ENCODE data around the gene LRRFIP2.
"Not testable (repeated sequence)": the region's sequence is repeated elsewhere in the genome, so short reads cannot be mapped to it uniquely, and the experiment has no call there.

Gene LRRFIP2

DNA sequence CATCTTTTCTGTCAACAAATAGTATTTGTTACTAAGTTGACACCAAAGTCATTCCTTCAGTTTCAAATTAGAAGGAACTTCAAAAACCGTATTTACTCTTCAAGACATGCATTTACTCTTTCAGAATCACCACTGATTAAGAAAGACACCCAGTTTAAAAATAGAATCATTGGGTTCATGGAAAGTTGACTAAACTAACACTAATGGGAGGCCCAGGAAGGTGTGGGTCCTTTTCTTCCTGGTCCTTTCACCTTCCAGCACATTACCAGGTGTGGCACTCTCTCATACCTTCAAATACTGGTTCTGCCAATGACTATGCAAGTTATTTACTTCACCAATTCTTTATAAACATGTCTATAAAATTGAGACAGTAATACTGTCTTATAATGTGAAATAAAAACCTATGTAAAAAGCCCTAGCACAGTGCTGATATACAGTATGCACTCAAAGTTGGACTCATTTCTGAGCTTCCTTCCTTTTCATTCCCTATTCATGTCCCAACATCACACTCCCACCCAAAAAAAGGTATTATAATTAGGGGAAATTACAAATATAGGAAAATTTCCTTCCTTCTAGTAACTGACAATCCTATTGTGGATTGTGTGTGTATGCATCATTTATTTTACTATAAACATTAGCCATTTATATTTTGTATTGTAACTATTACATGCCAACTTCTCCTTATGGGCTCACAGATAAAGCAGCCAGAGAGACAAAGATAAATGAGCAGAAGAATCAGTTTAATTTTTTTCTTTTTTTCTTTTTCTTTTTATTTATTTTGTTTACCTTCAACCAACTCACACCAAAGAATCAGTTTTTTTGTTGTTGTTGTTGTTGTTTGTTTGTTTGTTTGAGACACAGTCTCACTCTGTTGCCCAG is 48.9 kb downstream of the LRRFIP2 start:
- intact Hi-C loops (cut with DNase I), result no loop called here
- no peak for DNase-seq

DNA sequence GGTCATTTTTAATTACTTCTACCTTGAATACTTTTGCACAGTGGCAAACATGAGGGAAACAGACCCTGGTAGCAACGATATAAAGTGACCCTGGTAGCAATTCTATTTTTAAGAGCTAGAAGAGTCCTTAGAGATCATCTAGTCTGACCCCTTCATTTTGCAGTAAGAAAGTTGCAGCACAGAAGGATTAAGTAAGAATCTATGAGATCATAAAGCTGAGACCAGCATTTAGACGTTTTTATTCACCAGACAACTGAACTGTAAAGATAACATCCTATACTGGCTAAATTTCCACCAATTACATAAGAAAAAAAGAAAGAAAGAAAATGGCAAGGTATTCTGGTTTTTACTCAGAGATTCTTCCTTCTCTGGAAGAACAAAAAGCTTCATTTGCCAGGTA is 49.9 kb downstream of the LRRFIP2 start:
- intact Hi-C loops (cut with DNase I), result no loop called here

DNA sequence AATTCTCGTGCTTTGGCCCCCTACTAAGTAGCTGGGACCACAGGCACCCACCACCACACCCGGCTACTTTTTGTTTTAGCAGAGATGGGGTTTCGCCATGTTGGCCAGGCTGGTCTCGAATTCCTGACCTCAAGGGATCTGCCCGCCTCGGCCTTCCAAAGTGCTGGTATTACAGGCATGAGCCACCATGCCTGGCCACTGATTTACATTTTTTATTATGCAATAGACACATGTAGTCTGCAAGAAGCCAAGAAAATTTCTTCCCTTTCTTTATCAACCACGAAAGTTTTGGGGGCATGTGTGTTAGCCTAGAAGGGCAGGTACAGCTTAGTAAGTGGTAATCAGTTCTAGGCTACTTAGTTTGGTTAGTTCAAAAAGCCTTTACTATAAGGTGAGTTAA is 51.1 kb downstream of the LRRFIP2 start:
- no peak for DNase-seq
- intact Hi-C loops (cut with DNase I), result no loop called here

More for the DNA sequence above, 49.9 kb downstream of the LRRFIP2 start:
- DNase-seq, result no peak

DNA sequence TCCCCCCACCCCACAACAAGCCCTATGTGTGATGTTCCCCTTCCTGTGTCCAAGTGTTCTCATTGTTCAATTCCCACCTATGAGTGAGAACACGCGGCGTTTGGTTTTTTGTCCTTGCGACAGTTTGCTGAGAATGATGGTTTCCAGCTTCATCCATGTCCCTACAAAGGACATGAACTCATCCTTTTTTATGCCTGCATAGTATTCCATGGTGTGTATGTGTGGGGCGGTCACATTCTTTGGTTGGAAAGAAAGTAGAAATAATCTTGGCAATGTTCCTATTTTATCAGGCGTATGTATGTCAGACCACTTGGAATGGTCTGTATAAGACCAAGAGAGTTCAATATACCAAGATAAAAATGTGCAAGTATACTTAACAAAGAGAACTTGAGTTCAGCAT is 52.3 kb downstream of the LRRFIP2 start:
- DNase-seq; intact Hi-C loops (cut with DNase I): not testable (repeated sequence)

DNA sequence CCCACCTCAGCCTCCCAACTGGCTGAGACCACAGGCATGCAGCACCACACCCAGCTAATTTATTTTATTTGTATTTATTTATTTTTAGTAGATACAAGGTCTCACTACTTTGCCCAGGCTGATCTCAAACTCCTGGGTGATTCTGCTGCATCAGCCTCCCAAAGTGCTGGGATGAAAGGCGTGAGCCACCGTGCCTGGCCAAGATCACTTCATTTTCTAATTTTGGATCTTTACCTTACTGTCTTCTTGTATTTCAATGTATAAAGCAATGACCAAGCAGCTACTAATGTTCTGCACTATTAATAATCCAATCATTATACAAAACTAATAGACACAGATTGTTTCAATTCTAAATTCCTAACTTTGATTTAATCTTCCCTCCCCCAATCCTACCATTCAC is 56.2 kb downstream of the LRRFIP2 start:
- DNase-seq, result no peak
- intact Hi-C loops (cut with DNase I), result no loop called here

DNA sequence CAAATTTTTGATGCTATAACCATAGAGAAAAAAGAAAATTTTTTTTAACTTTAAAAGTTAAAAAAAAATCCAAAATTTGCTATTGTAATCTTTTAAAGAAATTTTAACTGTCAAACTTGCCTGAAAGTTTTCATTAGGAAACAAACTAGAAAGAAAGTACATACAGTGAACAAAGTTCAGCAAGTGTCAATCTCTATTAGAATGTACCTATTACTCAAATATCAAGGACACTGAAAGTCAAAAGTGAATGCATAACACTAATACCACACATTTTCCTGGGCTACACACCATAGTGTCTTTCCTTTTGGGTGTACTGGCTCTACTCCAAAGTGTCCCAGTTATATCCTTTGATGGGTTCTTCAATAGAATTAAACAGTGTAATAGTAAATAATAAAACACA is 56.8 kb downstream of the LRRFIP2 start:
- no peak for DNase-seq
- intact Hi-C loops (cut with DNase I), result no loop called here

DNA sequence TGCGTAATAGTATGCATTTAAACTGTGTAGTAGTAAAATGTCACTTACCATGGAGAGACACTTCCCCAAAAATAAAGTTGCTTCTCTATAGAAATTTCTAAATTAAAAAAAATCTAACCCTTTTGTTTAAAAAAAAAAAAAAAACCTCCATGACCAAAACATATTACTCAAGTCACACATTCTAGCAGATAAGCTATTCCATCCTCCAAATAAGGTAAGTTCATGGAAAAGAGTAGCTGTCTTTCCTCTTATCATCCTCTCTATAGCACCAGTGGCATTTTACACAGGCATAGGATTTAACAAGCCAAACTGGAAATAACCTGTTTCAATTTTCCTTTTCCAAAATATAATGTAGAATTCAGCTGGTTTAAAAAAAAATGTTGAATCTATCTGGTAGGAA is 57.4 kb downstream of the LRRFIP2 start:
- intact Hi-C loops (cut with DNase I), result no loop called here
- DNase-seq, result no peak

DNA sequence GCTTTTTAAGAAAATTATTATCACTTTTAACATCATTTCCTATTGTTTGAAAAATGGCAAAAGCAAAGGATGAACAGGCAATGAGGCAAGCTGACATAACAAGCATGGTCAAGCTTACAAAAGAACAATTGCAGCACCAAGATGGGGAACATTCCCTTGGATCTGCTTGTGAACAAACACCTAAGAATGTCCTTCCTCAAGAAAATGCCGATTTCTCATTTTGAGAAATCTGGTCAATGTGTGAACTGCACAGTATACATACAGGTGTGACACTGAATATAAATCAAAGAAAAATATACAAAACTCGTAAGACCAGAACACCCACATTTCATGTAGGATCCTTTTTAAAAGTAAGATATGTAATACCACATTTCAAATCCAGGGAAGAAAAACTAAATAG is 58.9 kb downstream of the LRRFIP2 start:
- intact Hi-C loops (cut with DNase I), result no loop called here

DNA sequence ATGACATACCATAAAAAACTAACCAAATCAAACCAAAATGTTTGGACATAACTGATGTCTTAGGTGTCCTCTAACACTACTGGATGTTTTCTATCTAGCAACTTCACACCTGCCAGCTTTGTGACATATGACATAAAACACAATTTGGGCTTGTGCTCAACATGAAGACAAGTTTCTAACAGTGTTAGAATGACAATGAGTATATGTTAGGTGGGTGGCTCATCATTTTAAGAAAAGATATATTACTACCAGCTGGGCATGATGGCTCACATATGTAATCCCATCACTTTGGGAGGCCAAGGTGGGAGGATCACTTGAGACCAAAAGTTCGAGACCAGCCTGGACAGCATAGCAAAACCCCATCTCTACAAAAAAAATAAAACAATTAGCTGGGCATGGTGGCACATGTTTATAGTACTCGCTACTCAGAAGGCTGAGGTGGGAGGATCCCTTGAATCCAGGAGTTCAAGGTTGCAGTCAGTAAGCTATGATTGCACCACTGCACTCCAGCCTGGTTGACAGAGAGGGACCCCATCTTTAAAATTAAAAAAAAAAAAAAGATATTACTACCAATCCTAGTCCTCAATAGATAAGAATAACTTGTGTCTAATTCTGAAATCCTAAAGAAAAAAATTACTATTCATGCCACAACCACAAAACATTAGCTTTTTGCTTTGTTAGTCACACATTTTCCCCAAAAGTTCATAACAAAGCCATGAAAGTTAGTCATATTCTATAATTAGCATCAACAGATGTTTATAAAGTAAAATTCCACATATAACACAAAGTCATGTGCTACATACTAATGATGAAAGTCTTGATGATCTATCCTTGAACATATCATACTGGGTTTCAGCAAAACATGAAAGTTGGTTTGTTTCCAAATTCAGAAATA is 59.9 kb downstream of the LRRFIP2 start:
- DNase-seq, result no peak
- intact Hi-C loops (cut with DNase I), result no loop called here

More for the DNA sequence above, 58.9 kb downstream of the LRRFIP2 start:
- DNase-seq, result no peak

DNA sequence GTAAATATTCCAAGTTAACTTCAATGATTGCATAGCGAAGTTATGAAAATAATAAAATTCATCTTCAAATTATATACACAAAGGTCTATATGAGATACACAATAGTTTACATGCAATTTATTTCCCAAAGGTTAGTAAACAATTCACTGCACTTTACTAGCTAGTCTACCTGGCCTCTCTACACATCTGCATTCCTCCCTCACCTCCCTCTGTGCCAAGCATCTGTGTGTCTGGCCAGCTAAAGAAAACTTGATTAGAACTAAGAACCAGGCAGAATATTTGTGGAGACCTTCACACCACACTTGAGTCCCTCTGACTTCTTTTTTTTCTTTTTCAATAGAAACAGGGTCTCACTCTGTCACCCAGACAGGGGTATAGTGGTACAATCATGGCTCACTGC is 61.4 kb downstream of the LRRFIP2 start:
- intact Hi-C loops (cut with DNase I), result no loop called here
- no peak for DNase-seq

DNA sequence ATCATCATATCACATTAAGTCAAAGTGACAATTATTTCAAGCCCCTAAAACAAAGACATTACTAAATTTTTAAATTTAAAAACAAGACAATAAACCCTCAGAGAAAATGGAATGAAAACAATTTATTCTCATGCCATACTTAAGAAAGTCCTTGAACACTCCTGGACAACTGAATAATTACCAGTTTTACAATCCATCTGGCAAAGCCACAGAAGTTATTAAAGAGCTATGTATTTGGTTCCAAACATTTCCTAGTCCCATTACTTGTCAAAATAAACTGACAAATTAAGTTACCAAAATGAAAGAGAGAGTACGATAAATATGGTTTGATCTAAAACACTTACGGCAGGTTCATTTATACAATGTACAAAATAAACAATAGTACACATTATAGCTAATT is 63.2 kb downstream of the LRRFIP2 start:
- intact Hi-C loops (cut with DNase I), result no loop called here
- no peak for DNase-seq

DNA sequence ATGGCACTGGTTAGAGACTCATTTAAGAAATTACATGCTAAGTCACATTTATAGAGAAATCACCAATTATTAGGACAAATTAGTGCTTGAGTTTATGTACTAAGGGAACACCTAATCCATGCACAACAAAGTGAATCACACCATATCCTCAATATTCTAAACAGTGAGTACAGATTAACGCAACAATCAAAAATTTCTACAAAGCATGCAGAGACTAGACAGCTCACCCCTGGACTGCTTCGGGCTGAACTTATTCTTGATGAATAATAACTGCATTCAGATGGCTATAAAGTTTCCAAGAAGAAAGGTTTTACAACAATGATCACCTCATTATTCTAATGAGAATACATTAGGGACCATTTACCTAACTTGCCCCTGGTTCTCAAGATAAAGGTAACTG is 66.5 kb downstream of the LRRFIP2 start:
- intact Hi-C loops (cut with DNase I), result no loop called here
- no peak for DNase-seq

DNA sequence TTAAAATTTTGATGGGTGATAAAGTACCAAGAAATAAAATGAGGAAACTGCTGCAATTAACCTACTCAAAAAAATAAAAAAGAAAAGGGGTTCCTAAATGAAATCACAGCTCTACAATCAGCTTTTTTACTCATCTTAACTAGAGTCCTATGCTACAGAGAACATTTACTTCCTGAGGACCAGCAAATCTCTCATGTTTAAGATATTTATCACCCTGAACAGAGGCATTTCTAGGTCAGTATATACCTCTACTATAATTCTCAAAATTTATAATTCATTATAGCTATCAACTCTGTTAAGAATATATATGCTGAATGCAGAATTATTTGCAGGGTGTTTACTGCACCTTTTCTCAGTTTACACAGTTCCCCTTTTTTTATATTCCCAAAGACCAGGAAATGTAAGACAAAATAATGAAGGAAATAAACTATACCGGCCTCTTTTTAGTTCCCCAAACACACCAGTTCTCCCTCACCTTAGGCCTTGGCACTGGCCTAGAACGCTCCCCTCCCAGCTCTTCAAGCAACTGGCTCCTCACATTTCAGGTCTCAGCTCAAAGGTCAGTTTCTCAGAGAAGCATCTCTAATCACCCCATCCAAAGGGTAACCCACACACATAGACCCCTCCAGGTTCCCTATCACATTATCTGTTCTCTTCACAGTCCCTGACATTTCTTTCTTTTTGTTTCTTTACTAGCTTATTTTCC is 71.1 kb downstream of the LRRFIP2 start:
- intact Hi-C loops (cut with DNase I), result no loop called here
- DNase-seq, result no peak

DNA sequence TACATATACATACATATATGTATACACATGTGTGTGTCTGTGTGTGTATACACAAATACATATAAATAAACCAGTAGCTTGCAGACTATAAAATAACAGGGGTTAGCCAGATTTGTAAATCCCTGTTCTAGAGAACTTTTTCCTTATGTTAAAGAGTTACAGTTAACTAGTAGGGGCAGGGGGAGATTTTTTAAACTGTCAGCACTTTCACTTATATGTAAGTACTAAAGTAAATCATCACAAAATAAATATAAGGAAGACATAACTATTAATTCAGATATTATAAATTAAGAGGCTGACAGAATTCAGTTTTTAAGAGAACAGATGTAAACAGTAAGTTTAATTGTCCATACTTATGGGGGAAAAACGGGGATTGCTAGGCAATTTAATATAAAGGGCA is 74.0 kb downstream of the LRRFIP2 start:
- DNase-seq, result no peak
- intact Hi-C loops (cut with DNase I), result no loop called here

DNA sequence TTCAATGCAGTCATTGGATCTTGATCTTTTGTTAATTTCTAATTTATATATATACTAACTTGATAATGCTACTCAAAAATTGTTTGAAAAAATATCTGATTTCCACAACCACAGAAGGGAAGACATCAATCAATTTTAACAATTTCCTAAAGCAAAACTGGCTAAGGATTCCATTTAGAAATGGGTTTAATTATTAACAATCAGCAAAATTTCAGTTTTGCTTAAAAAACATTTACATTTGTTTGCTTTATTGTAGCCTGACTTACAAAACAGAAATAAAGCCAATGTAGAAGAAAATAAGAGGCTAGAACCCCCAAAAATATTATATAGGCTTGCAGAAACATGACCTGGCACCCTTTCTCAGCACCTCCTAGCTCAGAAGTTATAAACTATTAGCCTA is 74.9 kb downstream of the LRRFIP2 start:
- DNase-seq, result no peak
- intact Hi-C loops (cut with DNase I), result no loop called here

DNA sequence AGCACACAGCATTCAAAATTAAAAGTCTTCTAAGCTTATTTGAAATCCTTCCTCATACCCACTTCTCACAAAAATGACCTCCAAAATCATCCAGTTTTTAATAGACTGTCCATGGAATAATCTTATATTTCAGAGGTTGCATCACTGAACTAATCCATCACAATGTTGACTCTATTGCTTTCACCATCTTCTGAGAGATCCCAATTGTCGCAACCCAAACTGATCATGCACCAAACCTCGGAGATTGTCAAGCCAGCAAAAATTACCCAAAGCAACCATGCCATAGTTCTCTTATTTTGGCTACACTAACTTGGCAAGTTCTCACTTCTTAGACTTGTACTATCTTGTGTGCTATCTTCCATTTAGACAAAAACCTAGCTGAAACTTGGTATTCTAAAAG is 75.5 kb downstream of the LRRFIP2 start:
- intact Hi-C loops (cut with DNase I), result no loop called here

DNA sequence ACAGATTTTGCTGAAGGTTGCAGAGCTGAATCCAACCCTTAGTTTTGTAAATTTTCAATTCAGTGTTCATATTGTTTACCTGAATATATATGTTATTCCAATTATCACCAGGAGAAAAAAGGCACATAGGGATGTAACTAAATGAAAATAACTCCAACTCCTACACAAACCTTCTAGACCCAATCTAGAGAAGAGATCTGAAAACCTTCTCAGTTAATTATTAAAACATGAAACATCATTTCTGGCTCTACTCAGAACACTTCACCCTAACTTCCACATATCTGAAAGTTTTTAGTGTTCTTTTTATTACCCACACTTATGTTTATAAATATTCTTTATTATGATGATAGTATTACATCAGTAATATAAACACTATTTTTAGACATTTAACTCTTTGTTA is 76.6 kb downstream of the LRRFIP2 start:
- no peak for DNase-seq
- intact Hi-C loops (cut with DNase I), result no loop called here

More for the DNA sequence above, 75.5 kb downstream of the LRRFIP2 start:
- no peak for DNase-seq

DNA sequence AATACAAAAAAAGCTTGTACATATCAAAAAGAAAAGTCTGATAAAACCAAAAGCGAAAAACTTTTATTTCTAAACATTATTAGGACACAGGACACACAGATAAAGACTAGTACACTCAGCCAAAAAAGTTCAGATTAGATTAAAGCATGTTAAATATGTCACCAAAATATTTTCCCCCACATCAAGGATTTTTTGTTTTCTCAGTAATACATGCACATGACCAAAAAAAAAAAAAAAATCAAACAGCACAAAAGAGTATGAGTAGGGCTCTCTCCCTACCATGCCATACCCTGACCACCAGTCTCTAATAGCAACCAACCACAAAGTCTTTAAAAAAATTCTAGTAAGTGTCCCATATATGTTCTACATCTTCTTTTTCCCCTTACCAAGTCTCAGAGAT is 77.4 kb downstream of the LRRFIP2 start:
- no peak for DNase-seq
- intact Hi-C loops (cut with DNase I), result no loop called here

DNA sequence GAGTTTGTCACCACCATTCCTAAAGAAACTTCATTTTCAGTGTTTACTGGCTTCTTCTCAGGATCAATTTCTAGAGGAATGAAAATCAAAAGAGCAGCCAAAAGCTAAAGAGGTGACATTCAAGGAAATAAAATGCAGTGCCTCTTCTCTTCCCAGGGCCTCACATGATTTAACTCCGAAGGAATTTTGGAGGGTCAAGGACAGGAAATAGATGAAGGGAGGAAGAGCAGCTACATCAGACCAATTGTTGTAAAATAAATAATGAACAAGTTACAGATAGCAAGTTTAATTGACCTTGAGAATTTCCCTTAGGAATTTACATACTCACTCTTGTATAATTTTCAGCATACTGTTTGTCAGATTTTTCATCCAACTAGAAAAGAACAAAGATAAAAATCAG is 78.1 kb downstream of the LRRFIP2 start:
- DNase-seq, result no peak
- intact Hi-C loops (cut with DNase I), result no loop called here

DNA sequence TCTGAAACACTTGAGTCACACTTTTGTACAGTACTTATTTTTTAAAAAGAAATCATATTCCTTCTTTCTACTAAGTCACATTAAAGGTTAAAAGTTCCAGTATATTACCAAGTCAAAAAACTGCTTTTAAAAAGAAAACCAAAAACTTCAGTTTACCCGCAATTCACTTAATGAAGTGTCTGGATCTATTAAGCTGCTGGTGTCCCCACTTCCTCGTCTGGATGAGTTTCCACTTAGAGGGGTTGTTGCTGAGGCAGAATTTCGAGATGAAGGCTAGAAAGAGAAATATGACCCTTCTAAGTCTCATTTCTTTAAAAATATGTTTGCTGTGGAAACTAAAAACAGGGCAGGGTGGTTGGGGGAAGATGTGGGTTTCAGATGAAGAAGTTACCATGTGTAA is 79.7 kb downstream of the LRRFIP2 start:
- intact Hi-C loops (cut with DNase I), result no loop called here
- no peak for DNase-seq

All from head of caudate nucleus (tissue), 42 donors.